Right ventricle myocardium superior (tissue), 1 donor: ENCODE results near the gene PGA3. TPM values are rescaled to one million over a fixed set of nuclear protein-coding genes. Genes with fewer than 3 reads are reported as not detected.
"Not testable (repeated sequence)": the region's sequence is repeated elsewhere in the genome, so short reads cannot be mapped to it uniquely, and the experiment has no call there.

ENCODE experiments used
- ATAC-seq: fragments of 200-7000 bp; cut with Tn5 transposase; one replicate; pipeline ENCODE4 v1.9.1; 2020; ENCODE audit warnings: mild to moderate bottlenecking; ENCODE audit not compliant: poor library complexity
- DNase-seq: peaks from one replicate; pipeline ENCODE4 v3.0.0-alpha.2; 2020
- intact Hi-C: fragments of 100-400 bp; cut with DNase I; formaldehyde crosslinking; loops from one replicate; pipeline ENCODE4 v1.11.2; 2022
- total RNA-seq: library from RNA; stranded (reverse); fragmentation: NEBNext Ultra II Directional; extraction: Animal tissue kit (Norgen Biotek cat#: 25700); gene quantifications from one replicate; pipeline ENCODE4 v1.2.1, GENCODE V29; 2021
- donor health status: DM: no; HTN: yes; CAD: no; lungs with severe emphysema.

PGA3 gene
- total RNA-seq, 1 donor from 2014 or later = not detected

DNA sequence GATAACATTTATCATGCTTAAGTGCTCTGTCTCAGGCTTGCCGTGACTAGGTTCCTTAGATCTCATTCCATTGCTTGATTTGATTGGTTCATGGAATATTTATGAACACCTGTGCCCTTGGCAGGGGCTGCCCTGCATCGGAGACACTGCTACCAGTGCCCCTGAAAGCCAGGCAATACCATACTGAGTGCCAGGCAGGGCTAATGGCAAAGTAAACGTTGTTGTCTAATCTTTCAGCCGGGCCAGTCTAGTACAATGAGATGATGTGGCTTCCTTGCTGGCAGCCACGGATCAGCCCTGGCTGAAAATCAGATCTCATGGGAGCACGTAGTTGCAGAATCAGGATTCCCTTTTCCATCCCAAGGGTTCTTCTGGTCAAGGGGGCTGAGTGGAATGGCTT lies 5.0 kb upstream of the PGA3 start:
- ATAC-seq (no peak), DNase-seq (no peak)
- intact Hi-C loops = no loop called here

DNA sequence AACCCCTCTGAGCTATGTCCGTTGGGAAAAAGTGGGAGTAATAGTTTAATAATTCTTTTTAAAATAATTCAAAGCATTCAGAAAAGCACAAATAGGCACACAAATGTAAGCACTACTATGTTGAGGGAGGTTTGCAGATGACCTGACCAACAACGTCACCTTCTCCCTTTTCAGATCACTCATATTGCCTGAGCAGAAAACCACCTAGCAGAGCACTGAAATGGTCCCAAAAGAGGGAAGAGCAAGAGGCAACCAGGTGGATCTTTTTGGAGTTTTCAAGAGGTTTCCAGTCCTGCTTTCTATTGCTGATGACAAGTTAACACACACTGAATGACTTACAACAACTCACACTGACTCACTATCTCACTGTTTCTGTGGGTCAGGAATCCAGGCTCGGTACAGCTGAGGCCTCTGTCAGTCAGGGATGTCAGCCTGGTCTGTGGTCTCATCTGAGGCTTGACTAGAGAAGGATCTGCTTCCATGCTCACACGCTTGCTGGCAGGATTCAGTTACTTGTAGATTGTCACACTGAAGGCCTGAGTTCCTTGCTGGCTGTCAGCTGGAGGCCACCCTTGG lies 4.3 kb upstream of the PGA3 start:
- intact Hi-C loops = no loop called here
- ATAC-seq = no peak
- DNase-seq = no peak

DNA sequence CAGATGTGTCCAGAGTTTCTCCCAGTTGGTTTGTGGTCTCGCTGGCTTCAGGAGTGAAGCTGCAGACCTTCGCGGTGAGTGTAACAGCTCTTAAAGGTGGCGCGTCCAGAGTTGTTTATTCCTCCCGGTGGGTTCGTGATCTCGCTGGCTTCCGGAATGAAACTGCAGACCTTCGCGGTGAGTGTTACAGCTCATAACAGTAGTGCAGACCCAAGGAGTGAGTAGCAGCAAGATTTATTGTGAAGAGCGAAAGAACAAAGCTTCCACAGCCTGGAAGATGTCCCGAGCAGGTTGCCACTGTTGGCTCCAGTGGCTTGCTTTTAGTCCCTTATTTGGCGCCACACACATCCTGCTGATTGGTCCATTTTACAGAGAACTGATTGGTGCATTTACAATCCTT lies 1.8 kb upstream of the PGA3 start:
- intact Hi-C loops = no loop called here
- ATAC-seq (no peak), DNase-seq (no peak)

GRCh38 chr11:61203873-61204272 lies 558 bp downstream of the PGA3 start:
- peak; percentile 68 for ATAC-seq
- intact Hi-C loops, DNase-seq: not testable (repeated sequence)

DNA sequence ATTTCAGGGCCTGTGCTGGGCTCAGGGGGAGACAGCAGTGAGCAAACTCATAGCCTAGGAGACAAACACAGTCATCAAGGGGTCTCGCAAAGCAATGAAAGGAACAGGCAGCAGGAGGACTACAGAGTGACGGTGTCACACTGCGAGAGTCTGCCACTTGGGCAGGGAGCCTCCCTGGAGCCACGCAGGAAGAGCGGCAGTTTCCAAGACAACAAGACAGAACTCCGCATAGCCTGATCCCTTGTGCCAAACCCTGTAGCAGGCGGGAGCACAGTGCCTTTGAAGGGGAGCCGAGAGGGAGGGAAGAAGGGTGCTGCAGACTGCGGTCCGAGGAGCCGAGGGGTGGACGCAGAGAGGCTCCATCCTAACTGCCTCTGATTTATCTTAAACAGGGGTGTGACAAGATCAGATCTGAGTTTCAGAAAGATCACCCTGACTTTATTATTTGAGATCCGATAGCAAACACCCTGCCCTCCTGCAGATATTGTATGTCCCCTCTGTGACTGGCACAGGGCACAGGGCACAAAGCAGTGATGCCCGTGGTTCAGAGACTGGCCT lies 1.3 kb downstream of the PGA3 start:
- intact Hi-C loops, ATAC-seq, DNase-seq: not testable (repeated sequence)

GRCh38 chr11:61207636-61208310 lies 4.5 kb downstream of the PGA3 start:
- intact Hi-C loops, ATAC-seq, DNase-seq: not testable (repeated sequence)

DNA sequence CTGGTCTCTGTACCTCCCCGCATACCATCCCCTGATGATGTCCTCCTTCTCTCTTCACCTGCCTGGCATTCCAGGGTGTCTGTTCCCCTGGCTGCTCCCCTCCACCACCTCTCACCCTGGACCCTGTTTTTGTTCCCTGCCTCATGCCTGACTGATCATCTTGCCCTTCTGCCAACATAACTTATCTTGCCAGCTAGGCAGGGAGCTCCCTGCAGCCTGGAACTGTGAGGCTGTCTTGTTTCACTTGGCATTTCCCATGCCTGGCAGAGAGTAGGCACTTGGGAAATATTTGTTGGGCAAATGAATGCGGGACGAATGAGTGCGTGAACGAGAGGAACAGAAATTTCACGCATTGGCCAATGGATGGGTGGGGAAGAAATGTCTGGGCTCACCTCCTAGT lies 7.3 kb downstream of the PGA3 start:
- peak; percentile 42 for ATAC-seq
- intact Hi-C loops, DNase-seq: not testable (repeated sequence)

DNA sequence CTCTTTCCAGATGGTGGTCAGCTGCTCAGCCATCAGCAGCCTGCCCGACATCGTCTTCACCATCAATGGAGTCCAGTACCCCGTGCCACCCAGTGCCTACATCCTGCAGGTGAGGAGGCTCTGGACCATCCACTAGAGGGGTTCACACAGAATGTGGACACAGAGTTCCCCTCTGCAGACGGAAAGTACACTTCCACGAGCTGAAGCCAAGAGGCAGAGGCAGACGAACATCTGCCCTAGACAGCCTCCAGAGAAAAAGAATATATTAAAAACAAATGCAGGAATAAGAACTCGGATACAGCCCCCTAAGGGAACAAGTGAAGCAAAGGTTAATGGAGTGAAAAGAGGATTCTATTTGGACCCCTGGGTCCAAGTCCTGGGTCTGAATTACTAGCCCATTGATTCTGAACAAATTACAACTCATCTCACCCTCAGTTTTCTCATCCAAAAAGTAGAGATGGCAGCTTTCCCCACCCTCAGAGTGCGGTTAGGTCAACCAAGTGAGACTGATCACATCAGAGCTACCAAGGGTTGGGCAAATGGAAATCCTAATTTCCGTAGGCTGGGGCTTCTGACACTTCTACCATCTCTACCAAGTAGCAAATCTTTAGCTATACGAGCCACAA lies 8.1 kb downstream of the PGA3 start:
- DNase-seq, intact Hi-C loops, ATAC-seq: not testable (repeated sequence)

GRCh38 chr11:61212202-61212601 lies 8.9 kb downstream of the PGA3 start:
- DNase-seq, intact Hi-C loops: not testable (repeated sequence)
- ATAC-seq = peak; percentile 73

GRCh38 chr11:61213711-61214324 lies 10.5 kb downstream of the PGA3 start:
- DNase-seq, intact Hi-C loops, ATAC-seq: not testable (repeated sequence)

DNA sequence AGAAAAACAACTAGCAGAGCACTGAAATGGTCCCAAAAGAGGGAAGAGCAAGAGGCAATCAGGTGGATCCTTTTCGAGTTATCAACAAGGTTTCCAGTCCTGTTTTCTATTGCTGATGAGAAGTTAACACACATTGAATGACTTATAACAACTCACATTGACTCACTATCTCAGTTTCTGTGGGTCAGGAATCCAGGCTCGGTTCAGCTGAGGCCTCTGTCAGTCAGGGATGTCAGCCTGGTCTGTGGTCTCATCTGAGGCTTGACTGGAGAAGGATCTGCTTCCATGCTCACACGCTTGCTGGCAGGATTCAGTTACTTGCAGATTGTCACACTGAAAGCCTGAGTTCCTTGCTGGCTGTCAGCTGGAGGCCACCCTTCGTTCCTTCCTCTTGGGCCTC lies 15.0 kb downstream of the PGA3 start:
- ATAC-seq, DNase-seq, intact Hi-C loops: not testable (repeated sequence)

- ATAC-seq, DNase-seq, intact Hi-C loops: not testable (repeated sequence)
Observed at GRCh38 chr11:61219016-61219415, 15.7 kb downstream of the PGA3 start.

DNA sequence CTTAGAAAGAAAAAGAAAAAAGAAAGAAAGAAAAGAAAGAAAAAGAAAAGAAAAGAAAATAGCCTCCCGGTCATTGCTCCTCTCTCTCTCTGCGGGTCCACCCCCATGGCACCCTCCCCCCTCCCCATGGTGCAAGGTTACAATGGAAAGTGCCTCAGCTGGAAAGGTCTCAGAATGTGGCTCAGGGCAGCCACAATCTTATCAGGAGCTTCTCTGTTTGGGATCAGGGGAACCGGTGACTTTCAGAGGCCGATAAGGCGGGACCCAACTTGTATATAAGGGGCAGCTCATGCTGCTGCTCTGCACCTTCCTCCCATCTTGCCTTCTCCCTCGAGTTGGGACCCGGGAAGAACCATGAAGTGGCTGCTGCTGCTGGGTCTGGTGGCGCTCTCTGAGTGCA lies 18.7 kb downstream of the PGA3 start, which contains the start of gene PGA4:
PGA4 (plus strand) TSS at position 301 of the 400 bp plus-strand sequence; CDS start at position 355, 54 bp downstream.
- ATAC-seq, DNase-seq, intact Hi-C loops: not testable (repeated sequence)

- intact Hi-C loops, DNase-seq: not testable (repeated sequence)
- ATAC-seq = peak; percentile 69
Observed at GRCh38 chr11:61222692-61223091, 19.4 kb downstream of the PGA3 start.

GRCh38 chr11:61226457-61227137 lies 23.3 kb downstream of the PGA3 start:
- ATAC-seq, intact Hi-C loops: not testable (repeated sequence)

DNA sequence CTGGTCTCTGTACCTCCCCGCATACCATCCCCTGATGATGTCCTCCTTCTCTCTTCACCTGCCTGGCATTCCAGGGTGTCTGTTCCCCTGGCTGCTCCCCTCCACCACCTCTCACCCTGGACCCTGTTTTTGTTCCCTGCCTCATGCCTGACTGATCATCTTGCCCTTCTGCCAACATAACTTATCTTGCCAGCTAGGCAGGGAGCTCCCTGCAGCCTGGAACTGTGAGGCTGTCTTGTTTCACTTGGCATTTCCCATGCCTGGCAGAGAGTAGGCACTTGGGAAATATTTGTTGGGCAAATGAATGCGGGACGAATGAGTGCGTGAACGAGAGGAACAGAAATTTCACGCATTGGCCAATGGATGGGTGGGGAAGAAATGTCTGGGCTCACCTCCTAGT lies 26.1 kb downstream of the PGA3 start:
- DNase-seq, intact Hi-C loops: not testable (repeated sequence)
- peak; percentile 39 for ATAC-seq

More at GRCh38 chr11:61226457-61227137, 23.3 kb downstream of the PGA3 start:
- DNase-seq = not testable (repeated sequence)

DNA sequence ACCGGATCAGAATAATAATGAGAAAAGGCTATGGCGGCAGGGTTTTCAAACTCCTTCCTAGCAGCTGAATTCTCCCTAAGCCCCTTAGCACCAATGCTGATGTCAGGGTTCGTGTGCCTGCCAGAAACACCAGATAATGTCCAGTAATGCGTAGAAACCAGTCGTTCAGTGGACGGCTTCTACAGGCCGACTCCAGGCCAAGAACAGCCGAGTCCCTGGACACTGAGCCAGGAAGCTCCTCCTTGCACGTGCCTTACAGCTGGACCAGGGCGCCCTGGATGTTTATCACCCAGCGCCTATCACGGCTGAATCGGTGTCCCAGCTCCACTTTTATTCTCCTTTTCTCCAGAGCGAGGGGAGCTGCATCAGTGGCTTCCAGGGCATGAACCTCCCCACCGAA lies 27.7 kb downstream of the PGA3 start:
- ATAC-seq = peak; percentile 77
- intact Hi-C loops, DNase-seq: not testable (repeated sequence)

DNA sequence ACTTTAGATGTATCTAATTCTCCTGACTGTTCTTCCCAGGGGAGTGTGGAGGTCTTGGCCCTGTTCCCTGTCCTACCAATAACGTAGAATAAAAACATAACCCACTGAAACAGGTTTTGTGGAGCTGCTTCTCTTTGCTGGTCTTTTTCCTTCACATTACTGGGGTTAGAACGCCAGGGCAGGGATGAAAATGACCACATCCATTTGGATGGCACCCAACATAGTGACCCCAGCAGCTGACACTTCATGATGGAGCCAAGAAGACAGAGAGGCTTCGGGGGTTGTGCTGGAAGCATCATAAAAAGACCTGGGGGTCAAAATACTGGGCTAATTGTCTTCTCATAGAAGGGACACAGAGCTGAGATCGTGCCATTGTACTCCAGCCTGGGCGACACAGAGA lies 28.3 kb downstream of the PGA3 start:
- DNase-seq, ATAC-seq, intact Hi-C loops: not testable (repeated sequence)
